ENCODE data around the gene SSNA1. TPM values are rescaled to one million over a fixed set of nuclear protein-coding genes. Genes with fewer than 3 reads are reported as not detected.

Gene SSNA1
- total RNA-seq, 1 donor from 2014 or later = 52.7 TPM

DNA sequence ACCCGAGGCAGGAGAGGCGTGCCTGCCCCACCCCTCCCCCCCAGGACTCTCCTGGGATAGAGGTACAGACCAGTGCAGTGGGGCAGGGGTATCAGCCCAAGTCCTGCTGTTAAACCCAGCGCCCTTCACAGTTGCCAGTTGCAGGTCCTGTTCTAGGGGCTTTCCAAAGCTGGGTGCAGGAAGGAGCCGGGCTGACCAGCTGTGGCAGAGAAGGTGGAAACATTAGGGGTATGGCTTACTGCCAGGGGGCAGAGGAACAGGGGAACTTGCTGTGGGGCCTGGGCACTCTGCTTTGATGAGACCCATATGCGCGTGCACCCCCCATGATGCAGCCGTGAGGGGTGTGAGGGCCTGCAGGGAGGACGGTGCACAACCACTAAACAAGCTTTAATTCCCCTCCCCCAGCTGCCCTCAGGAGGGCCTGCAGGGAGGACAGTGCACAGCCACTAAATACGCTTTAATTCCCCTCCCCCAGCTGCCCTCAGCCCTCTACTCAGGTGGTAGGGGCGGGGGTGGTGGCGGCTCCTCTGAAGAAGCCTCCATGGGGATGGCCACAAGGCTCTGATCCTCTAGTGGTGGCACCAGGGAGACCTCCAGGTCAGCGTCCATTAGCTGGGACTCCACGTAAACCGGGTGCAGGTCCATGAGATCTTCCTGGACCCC lies 17.9 kb upstream of the SSNA1 start:
- FAIRE-seq (no peak), DNase-seq (ENCODE audit: low read depth) (no peak)
- Mint-ChIP-seq H3K9me3 (ENCODE audit: unreplicated experiment) (no peaks in the 10 kb centered on the region), H3K4me1 (ENCODE audit: low read depth, unreplicated experiment) (no peaks in the 10 kb centered on the region), H3K27ac (ENCODE audit: unreplicated experiment) (no peak overlapping the region), H3K36me3 (ENCODE audit: low read depth, unreplicated experiment) (no peaks in the 10 kb centered on the region), H3K27me3 (ENCODE audit: low read depth, unreplicated experiment) (peaks cover 22% of the 10 kb centered on the region), H3K4me3 (ENCODE audit: unreplicated experiment) (no peak overlapping the region)
- no peaks in the 10 kb centered on the region for H3K4me1 ChIP-seq (ENCODE audit: insufficient read depth, low read length)
- TF ChIP-seq, protein P1, sequence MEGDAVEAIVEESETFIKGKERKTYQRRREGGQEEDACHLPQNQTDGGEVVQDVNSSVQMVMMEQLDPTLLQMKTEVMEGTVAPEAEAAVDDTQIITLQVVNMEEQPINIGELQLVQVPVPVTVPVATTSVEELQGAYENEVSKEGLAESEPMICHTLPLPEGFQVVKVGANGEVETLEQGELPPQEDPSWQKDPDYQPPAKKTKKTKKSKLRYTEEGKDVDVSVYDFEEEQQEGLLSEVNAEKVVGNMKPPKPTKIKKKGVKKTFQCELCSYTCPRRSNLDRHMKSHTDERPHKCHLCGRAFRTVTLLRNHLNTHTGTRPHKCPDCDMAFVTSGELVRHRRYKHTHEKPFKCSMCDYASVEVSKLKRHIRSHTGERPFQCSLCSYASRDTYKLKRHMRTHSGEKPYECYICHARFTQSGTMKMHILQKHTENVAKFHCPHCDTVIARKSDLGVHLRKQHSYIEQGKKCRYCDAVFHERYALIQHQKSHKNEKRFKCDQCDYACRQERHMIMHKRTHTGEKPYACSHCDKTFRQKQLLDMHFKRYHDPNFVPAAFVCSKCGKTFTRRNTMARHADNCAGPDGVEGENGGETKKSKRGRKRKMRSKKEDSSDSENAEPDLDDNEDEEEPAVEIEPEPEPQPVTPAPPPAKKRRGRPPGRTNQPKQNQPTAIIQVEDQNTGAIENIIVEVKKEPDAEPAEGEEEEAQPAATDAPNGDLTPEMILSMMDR (IDR thresholded peaks at IDR 0.05; ENCODE audit: insufficient read depth, low read depth, low read length) = no peak
- TF ChIP-seq EZH2 (IDR thresholded peaks at IDR 0.05; ENCODE audit: insufficient read depth, low read length) = no peak
- H3K4me3 ChIP-seq (ENCODE audit: insufficient read depth, low read depth, low read length) = no peak overlapping the region
- H3K9me3 ChIP-seq (ENCODE audit: insufficient read depth, low read depth, low read length) = no peaks in the 10 kb centered on the region
- no peaks in the 10 kb centered on the region for H3K36me3 ChIP-seq (ENCODE audit: insufficient read depth, low read length)
- H3K27ac ChIP-seq (ENCODE audit: low read depth, low read length) = no peak overlapping the region
- peaks cover under 1% of the 10 kb centered on the region for H4K20me1 ChIP-seq (ENCODE audit: insufficient read depth, low read length)
- H3K79me2 ChIP-seq (ENCODE audit: insufficient read depth, low read length) = no peaks in the 10 kb centered on the region
- H2AFZ ChIP-seq (ENCODE audit: low read depth, low read length) = no peak overlapping the region
- no peak overlapping the region for H3K4me2 ChIP-seq (ENCODE audit: low read length)
- H3K9ac ChIP-seq (ENCODE audit: low read length) = no peak overlapping the region
- peaks cover 31% of the 10 kb centered on the region for H3K27me3 ChIP-seq (ENCODE audit: insufficient read depth, low read length)

DNA sequence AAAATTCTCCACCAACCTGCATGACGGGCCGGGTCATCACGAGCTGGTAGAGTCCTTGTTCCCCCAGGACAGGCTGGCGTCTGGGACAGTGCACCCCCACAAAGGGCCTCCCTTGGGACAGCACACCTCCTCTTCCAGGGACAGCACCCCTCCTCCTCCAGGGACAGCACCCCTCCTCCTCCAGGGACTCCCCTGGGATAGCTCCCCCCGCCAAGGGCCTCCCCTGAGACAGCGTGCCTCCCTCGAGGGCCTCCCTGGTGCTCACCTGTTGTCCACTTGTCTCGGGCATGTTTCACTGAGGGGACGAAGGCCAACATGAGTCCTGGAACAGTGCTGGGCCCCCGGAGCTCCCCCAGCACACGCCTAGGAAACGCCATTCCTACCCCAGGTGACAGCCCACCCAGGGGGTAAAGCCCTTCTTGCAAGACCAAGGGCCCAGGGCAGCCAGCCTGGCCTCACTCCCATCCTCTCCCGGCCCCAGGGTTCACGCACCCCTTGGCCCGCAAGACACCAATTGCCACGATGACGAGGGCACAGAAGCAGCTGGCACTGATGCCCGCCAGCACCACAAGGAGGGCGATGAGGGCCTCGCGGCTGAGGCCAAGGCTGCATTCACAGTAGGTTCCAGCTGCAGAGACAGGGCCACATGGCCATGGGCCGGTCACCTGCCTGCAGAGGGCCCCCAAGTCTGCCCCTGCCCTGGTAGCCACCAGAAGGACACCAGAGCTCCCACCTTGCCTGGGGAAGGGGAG lies 17.2 kb upstream of the SSNA1 start:
- H3K4me1 ChIP-seq (ENCODE audit: insufficient read depth, low read length) = no peaks in the 10 kb centered on the region
- no peak overlapping the region for H3K27ac ChIP-seq (ENCODE audit: low read depth, low read length)
- H3K36me3 ChIP-seq (ENCODE audit: insufficient read depth, low read length) = no peaks in the 10 kb centered on the region
- no peak for FAIRE-seq
- Mint-ChIP-seq H3K4me3 (ENCODE audit: unreplicated experiment) (no peak overlapping the region), H3K4me1 (ENCODE audit: low read depth, unreplicated experiment) (no peaks in the 10 kb centered on the region), H3K27ac (ENCODE audit: unreplicated experiment) (no peak overlapping the region), H3K36me3 (ENCODE audit: low read depth, unreplicated experiment) (no peaks in the 10 kb centered on the region), H3K27me3 (ENCODE audit: low read depth, unreplicated experiment) (peaks cover 20% of the 10 kb centered on the region), H3K9me3 (ENCODE audit: unreplicated experiment) (no peaks in the 10 kb centered on the region)
- peaks cover 25% of the 10 kb centered on the region for H3K27me3 ChIP-seq (ENCODE audit: insufficient read depth, low read length)
- H3K9me3 ChIP-seq (ENCODE audit: insufficient read depth, low read depth, low read length) = no peaks in the 10 kb centered on the region
- H3K4me2 ChIP-seq (ENCODE audit: low read length) = no peak overlapping the region
- no peak overlapping the region for H3K4me3 ChIP-seq (ENCODE audit: insufficient read depth, low read depth, low read length)
- no peaks in the 10 kb centered on the region for H3K79me2 ChIP-seq (ENCODE audit: insufficient read depth, low read length)
- H2AFZ ChIP-seq (ENCODE audit: low read depth, low read length) = no peak overlapping the region
- TF ChIP-seq EZH2 (IDR thresholded peaks at IDR 0.05; ENCODE audit: insufficient read depth, low read length) = no peak
- TF ChIP-seq, protein P1 (IDR thresholded peaks at IDR 0.05; ENCODE audit: insufficient read depth, low read depth, low read length) = no peak
- H3K9ac ChIP-seq (ENCODE audit: low read length) = no peak overlapping the region
- DNase-seq (ENCODE audit: low read depth) = no peak
- peaks cover 7% of the 10 kb centered on the region for H4K20me1 ChIP-seq (ENCODE audit: insufficient read depth, low read length)
